ENCODE measurements around the gene TAF5. TPM values are rescaled to one million over a fixed set of nuclear protein-coding genes. Genes with fewer than 3 reads are reported as not detected.

TAF5 gene
- total RNA-seq, 1 experiment from 2014 or later = 8.3 TPM

DNA sequence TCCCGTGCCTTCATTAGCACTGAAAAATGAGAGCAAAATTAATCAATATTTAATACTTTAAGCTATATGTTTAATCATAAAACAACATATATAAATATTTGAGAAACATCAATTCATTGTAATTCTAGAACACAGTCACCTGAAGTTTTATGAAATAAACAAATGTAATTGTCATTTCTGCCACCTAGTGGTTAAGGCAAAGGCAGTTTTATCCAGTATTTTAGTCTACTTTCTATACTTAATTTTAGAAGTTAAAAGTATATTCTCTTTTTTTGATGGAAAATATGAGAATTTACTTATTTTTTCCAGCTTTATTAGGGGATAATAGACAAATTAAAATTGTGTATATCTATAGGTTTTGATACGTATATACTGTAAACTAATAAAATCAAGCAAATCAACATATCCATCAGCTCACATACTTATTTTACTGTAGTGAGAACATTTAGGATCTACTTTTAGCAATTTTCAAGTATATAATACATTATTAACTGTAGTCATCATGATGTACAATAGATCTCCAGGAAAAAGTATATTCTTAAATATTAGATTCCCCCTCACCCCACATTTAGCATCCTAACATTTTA, 33.7 kb upstream of the TAF5 start:
- WGBS (ENCODE audit: extremely low coverage, insufficient read length, low lambda C conversion rate) = no CpG with 5 or more reads among the region's 2 CpGs
- no peaks in the 10 kb centered on the region for H4K20me1 ChIP-seq (ENCODE audit: control insufficient read depth, insufficient read depth, insufficient read length)
- TF ChIP-seq, protein P1, sequence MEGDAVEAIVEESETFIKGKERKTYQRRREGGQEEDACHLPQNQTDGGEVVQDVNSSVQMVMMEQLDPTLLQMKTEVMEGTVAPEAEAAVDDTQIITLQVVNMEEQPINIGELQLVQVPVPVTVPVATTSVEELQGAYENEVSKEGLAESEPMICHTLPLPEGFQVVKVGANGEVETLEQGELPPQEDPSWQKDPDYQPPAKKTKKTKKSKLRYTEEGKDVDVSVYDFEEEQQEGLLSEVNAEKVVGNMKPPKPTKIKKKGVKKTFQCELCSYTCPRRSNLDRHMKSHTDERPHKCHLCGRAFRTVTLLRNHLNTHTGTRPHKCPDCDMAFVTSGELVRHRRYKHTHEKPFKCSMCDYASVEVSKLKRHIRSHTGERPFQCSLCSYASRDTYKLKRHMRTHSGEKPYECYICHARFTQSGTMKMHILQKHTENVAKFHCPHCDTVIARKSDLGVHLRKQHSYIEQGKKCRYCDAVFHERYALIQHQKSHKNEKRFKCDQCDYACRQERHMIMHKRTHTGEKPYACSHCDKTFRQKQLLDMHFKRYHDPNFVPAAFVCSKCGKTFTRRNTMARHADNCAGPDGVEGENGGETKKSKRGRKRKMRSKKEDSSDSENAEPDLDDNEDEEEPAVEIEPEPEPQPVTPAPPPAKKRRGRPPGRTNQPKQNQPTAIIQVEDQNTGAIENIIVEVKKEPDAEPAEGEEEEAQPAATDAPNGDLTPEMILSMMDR (conservative IDR thresholded peaks at IDR 0.05) = peak; percentile 77
- no peak overlapping the region for H3K14ac ChIP-seq (ENCODE audit: insufficient read depth, low read length)
- H3K79me2 ChIP-seq (ENCODE audit: insufficient read depth, low read length) = no peaks in the 10 kb centered on the region
- no peak overlapping the region for H3K23ac ChIP-seq (ENCODE audit: insufficient read length, low read depth, low read length)
- no peak overlapping the region for H2BK15ac ChIP-seq (ENCODE audit: low read depth, low read length)
- no peak overlapping the region for H4K8ac ChIP-seq (replicated peaks; ENCODE audit: insufficient read length, low read depth, low read length)
- Mint-ChIP-seq H3K4me3 (no peak overlapping the region), H3K36me3 (ENCODE audit: insufficient read depth in 1 of 3, low read depth in 3 of 3) (peaks cover 20 to 66% (median 45%) of the 10 kb centered on the region in 3 experiments; a peak in 6 of 7 replicates), H3K27me3 (ENCODE audit: low read depth) (no peaks in the 10 kb centered on the region), H3K27ac (no peak overlapping the region), H3K9me3 (no peaks in the 10 kb centered on the region), H3K4me1 (no peaks in the 10 kb centered on the region)
- H3K9ac ChIP-seq (ENCODE audit: extremely low read depth, insufficient read length, low read length) = no peak overlapping the region
- H2BK20ac ChIP-seq (ENCODE audit: low read depth, low read length, poor library complexity, severe bottlenecking) = no peak overlapping the region
- no peak overlapping the region for H4K5ac ChIP-seq (ENCODE audit: insufficient read length, low read depth, low read length)
- no peak overlapping the region for H3K18ac ChIP-seq (ENCODE audit: insufficient read length, low read depth, low read length)
- H3K23me2 ChIP-seq (ENCODE audit: insufficient read length, low read depth, low read length, poor library complexity, severe bottlenecking) = no peaks in the 10 kb centered on the region
- no peaks in the 10 kb centered on the region for H3K4me1 ChIP-seq (ENCODE audit: insufficient read depth, low read length)
- H4K91ac ChIP-seq (ENCODE audit: insufficient read length, low read depth, low read length) = no peak overlapping the region
- no peak overlapping the region for H2BK5ac ChIP-seq (ENCODE audit: insufficient read length, low read length)
- H3K27ac ChIP-seq (ENCODE audit: insufficient read length, low read depth, low read length) = no peak overlapping the region
- H3K27me3 ChIP-seq (ENCODE audit: insufficient read depth, low read length) = no peaks in the 10 kb centered on the region
- H3K4me2 ChIP-seq (ENCODE audit: insufficient read depth, insufficient read length, low read length) = no peak overlapping the region
- no peaks in the 10 kb centered on the region for H3K79me1 ChIP-seq (ENCODE audit: insufficient read depth, low read depth, low read length, poor library complexity, severe bottlenecking)
- H3K4ac ChIP-seq (ENCODE audit: low read depth, low read length) = no peak overlapping the region
- H3K56ac ChIP-seq (ENCODE audit: insufficient read length, low read depth, low read length) = no peak overlapping the region
- no peak overlapping the region for H2AK5ac ChIP-seq (ENCODE audit: insufficient read length, low read length)
- H3T11ph ChIP-seq (ENCODE audit: low read length) = no peak overlapping the region
- no peaks in the 10 kb centered on the region for H3K9me3 ChIP-seq (ENCODE audit: control insufficient read depth, low read depth, low read length)
- H2BK120ac ChIP-seq (ENCODE audit: low read depth, low read length, poor library complexity, severe bottlenecking) = no peak overlapping the region
- no peak for DNase-seq
- H2AFZ ChIP-seq (ENCODE audit: low read length) = no peak overlapping the region
- no peak overlapping the region for H2BK12ac ChIP-seq (ENCODE audit: insufficient read length, low read depth, low read length)
